GM19025 (cell line): ENCODE measurements around the gene FAXDC2.

Experiments
- ATAC-seq: cut with Tn5 transposase; IDR thresholded peaks from one replicate; pipeline ENCODE4 v1.9.1; 2021; ENCODE audit warnings: mild to moderate bottlenecking, low read depth, moderate library complexity; ENCODE audit not compliant: unreplicated experiment

FAXDC2 gene

GRCh38 chr5:154770111-154770510 is 80.3 kb downstream of the FAXDC2 start:
- no peak for ATAC-seq
